ENCODE measurements around the gene GTF3C5.

DNA sequence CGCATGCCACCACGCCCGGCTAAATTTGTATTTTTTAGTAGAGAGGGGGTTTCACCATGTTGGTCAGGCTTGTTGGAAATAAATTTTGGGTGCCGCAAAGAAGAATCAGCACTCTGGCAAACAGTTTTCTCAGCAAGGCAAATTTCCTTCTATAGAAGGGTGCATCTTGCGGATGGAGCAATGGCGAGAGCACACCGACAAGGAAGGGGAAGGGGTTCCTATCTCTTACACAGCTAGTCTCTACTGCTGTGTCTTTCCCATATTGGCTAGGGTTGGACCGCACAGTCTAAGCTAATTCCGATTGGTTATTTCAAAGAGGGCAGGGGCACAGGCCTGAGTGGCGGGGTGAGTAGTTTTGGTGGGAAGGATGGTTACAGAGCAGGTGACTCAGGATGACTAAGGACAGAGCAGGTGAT lies 707 bp downstream of the GTF3C5 start:
- TF ChIP-seq, protein P1, sequence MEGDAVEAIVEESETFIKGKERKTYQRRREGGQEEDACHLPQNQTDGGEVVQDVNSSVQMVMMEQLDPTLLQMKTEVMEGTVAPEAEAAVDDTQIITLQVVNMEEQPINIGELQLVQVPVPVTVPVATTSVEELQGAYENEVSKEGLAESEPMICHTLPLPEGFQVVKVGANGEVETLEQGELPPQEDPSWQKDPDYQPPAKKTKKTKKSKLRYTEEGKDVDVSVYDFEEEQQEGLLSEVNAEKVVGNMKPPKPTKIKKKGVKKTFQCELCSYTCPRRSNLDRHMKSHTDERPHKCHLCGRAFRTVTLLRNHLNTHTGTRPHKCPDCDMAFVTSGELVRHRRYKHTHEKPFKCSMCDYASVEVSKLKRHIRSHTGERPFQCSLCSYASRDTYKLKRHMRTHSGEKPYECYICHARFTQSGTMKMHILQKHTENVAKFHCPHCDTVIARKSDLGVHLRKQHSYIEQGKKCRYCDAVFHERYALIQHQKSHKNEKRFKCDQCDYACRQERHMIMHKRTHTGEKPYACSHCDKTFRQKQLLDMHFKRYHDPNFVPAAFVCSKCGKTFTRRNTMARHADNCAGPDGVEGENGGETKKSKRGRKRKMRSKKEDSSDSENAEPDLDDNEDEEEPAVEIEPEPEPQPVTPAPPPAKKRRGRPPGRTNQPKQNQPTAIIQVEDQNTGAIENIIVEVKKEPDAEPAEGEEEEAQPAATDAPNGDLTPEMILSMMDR (IDR thresholded peaks at IDR 0.05) = no peak
- TF ChIP-seq POLR2A (IDR thresholded peaks at IDR 0.05) (no peak), POLR2AphosphoS5 (IDR thresholded peaks at IDR 0.05) (no peak)

Measured in prostate gland (tissue), 2 donors.